GM21423 (cell line): Measurements from ENCODE around the gene METTL15.
A peak's percentile ranks its signal among the peaks of the same experiment; 100 is the strongest.
"Not testable (repeated sequence)": the region's sequence is repeated elsewhere in the genome, so short reads cannot be mapped to it uniquely, and the experiment has no call there.

Source experiments
- ATAC-seq: cut with Tn5 transposase; IDR thresholded peaks from one replicate; pipeline ENCODE4 v1.9.1; 2021; ENCODE audit warnings: mild to moderate bottlenecking, moderate library complexity; ENCODE audit not compliant: unreplicated experiment

The METTL15 gene

DNA sequence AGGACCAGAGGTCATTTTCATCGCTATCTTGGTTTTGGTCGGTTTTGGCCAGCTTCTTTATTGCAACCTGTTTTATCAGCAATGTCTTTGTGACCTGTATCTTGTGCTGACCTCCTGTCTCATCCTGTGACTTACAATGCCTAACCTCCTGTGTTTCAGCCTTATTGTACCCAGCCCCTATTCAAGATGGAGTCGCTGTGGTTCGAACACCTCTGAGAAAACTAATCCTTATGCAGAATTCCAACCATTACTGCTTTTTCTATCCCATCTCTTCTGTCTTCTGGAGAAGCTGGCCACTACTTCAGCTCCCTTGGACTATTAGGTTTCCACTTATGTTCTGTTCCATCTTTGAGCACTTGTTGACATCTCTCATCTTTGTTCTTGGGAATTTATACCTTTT, 62.6 kb downstream of the METTL15 start:
- ATAC-seq: no peak

DNA sequence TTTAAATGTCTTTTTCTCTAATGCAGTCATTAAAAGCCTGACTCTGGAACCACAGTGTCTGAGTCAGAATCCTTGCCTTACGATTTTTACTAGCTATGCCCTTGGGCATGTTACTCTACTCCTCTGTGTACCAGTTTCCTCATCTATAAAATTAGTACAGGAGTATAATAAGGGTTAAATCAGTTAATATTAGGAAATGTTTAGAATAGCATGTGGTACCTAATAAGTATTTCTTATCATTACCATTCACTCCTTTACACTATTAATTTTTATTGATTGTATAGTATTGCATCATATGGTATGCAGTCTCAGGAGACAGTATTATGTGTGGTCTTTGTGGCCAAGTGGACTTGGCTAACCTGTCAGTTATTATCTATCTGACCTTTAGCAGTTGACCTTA, 68.2 kb downstream of the METTL15 start:
- ATAC-seq: no peak

DNA sequence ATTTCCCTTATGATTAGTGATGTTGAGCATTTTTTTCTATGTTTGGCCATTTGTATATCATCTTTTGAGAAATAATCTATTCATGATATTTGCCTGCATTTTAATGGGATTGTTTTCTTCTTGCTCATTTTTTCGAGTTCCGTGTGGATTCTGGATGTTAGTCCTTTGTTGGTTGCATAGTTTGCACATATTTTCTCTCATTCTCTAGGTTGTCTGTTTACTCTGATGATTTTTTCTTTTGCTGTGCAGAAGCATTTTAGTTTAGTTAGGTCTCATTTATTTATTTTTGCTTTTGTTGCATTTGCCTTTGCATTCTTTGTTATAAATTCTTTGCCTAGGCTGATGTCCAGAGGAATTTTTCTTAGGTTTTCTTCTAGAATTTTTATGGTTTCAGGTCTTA, 87.3 kb downstream of the METTL15 start:
- ATAC-seq: no peak

DNA sequence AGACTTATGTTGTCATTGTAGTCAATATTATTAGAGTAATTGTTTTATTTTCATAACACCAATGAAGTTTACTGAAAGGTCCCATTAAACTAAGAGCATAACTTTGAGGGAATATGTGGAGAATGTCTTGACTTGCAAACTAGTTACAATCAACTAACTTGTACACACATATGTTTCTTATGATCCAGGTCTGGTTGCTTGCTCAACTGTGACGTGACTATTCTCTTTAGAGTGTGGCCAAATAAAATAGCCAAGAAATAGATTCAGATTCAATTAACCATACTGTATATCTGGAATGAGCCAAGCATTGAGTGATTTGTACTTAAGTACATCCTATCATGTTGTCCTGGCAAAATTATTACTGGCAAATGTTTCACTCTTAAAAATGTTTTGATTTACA, 101.7 kb downstream of the METTL15 start:
- ATAC-seq: no peak

DNA sequence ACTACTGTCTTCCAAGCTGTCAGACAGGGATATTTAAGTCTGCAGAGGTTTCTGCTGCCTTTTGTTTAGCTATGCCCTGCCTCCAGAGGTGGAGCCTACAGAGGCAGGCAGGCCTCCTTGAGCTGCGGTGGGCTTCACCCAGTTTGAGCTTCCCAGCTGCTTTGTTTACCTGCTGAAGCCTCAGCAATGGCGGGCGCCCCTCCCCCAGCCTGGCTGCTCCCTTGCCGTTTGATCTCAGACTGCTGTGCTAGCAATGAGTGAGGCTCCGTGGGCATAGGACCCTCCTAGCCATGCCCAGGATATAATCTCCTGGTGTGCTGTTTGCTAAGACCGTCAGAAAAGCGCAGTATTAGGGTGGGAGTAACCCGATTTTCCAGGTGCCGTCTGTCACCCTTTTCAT, 113.9 kb downstream of the METTL15 start:
- not testable (repeated sequence) for ATAC-seq

DNA sequence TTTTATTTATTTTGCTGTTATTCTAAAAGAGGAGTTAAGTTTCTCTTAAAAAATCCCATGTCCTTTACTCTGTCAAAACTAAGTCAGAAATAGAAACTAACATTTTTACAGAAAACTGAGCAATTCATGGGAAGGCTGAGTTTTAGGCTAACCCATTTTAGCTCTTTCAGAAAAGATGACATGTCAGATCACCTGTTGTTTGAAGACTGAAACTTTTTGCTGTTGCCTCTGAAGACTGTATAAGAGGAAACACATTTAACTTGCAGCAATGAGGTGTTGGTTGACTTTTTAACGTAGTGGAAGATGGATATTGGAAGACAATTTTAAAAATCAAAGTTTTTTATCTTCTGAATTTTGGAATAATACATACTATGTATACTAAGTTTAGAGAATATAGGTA, 115.4 kb downstream of the METTL15 start:
- ATAC-seq: peak; percentile 74

DNA sequence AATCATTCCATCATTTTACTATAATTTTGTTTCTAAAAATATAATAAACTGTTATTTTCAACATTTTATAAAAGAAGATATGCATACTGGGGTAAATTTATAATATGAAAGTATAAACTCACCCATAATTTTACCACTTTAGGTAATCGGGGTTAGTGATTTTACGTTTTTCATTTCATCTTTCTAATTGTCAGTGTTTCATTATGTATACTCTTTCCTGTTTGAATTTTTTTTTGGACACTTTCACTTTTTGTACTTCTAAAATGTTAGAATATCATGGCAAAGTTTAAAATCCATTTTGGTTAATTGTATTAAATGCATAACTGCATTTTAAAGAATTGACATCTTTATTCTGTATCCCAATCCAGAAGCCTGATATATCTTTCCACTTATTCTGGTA, 115.8 kb downstream of the METTL15 start:
- no peak for ATAC-seq

DNA sequence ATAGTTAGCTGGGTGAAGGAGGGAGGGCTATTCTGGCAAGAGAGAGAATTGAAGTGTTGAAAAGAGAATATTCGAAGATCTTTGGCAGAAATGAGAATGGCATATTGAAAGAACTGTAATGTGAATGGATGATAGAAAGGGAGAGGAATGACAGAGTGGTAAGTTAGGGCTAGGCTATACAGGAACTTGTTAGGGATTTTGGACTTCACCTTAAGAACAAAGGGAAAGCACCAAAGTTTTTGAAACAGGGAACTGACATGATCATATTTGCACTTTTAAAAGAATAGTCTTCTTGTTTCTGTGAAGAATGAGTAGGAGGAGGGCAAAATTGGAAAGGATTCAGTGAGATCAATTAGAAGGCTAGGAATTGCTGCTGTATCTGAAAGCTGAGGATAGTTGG, 119.3 kb downstream of the METTL15 start:
- no peak for ATAC-seq

DNA sequence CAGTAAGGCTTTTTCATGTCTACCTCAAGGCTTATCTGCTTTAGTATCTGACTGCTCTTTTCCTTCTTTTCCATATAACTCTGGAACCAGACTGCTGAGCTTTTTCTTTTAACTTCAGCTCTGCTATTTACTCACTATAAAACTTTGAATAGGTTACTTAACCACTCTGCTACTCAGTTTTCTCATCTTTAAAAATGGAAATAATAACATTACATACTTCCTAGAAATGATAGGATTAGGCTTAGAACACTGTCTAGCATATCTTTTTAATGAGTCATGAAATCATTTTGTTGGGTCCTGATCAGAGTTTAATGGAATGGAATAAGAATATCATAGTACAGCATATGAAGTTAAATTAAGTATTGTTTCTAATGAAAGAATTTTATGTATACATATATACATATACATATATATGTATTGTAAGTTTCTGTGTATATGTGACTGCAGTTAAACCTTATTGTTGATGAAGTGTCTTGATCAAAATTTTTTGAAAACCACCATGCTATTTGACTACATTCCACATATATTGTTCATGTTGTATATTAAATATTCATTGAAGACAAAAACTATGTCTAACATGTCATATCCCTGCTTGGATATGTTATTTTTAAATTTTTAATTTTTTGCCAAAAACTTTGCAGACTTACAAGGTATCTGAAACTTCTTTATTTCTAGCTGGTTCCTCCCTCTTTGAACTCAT, 120.2 kb downstream of the METTL15 start:
- no peak for ATAC-seq

DNA sequence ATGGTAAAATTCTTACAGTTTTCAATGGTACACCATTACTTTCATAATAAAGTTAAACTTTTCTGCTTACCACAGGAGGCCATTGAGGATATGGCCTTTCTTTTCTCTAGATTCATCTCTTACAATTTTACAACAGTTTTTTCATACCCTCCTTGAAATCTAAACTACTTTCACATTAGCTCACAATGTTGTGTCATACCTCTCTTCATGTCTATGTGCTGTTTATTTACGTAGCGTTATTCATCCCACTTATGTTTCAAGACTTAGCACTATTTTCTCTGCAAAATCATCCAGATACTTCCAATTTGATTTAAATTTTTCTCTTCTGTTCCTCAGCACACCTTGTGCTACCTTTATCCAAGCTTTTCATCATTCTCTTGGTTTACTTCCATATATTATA, 123.3 kb downstream of the METTL15 start:
- no peak for ATAC-seq

DNA sequence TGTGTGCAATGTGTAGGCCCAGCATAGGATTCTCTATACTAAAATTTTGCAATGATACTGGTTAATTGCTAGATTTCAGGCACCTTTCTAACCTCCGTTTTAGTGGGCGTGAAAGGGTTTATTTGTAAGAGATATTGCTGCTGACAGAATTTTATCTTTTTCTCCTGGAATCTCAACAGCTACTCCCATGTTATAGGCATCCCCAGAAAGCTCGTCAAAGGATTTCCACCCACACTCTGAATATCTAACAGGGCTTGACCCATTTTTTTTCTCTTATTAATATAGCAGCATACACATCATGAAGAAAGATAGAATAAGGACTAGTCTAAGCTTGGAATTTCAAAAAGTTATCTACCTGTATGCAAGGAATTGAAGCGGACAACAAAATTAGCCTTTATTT, 124.5 kb downstream of the METTL15 start:
- no peak for ATAC-seq

DNA sequence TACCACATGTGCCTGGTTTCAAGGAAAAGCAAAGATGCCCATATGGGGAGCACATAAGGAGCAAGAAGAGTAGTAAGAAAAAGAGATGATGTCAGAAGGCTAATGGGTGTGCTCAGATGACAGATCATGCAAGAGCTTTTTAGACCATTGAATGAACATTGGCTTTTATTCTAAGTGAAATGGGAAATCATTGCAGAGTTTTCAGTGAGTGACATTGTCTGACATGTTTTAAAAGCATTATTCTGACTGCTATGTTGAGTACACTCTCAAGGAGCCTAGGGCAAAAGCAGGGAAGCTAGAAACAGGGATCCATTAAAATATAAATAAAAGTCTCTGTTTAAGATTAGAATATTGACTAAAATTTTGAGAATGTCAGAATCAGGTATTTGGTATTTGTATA, 133.6 kb downstream of the METTL15 start:
- ATAC-seq: no peak

DNA sequence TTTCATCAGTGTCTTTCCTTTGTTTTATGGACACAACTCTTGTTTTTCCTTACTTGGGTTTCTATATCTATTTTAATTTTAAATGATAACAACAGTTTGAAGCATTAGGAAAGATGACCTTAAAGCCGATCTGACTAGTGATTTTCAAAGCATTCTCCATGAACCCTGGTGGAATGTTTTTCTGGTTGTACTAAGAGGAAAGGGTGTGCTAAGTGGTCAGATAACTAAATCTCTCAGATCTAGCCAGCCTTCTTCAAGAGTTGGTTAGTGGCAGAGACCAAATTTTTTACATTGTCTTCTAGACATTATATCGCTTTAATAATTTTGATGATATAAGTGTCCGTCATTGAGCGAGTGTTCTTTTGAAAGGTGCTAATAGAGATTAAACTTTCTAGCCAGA, 134.4 kb downstream of the METTL15 start:
- ATAC-seq: no peak

DNA sequence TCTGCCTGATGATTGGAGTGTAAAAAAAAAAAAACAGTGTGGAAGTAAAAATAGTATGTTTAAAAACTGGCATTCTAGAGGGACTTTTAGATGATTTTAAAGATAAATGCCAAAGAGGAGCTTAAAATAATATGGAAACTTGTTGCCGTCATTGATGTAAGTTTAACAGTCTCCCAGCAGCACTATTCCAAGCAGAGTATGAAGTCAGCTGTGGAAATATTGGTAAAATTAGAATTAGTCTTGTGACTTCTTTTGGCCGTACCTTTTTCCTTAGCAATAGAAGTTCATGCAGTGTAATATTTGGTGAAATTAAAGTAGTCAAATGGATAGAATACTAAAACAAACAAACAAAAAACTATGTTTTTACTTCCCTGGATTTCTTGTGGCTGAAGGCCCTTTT, 134.9 kb downstream of the METTL15 start:
- ATAC-seq: no peak

DNA sequence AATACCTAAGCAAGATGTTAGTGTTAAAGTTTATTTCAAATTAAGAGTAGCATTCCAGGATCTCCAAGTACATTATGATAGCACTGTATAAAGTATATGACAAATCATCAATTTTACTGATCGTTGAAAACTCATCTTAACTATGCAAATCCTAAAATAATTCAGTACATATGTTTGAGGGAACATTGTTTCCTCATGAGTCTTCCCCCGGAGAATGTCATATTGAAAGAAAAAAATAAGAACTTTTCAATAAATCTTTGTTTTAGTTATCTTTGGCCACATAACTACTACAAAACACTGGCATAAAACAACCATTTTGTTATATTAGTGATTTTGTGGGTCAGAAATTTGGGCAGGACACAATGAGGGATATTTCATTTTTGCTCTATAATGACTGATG, 135.4 kb downstream of the METTL15 start:
- no peak for ATAC-seq

DNA sequence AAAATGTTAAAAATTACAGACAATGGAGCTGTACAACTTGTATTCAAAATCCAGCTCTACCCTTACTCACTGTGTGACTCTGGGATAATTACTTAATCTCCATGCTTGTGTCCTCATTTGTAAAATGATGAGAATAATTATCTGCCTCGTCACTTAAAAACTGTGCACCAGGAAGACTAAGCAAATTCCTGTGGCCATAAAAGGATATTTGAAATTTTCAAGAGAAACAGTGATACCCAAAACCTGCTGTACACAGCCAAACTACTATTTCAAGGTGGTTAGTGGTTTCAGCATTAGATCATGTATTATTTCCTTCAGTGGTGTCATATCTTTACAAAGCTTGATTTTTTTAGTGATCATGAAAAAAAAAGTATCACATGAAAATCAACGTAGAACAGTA, 136.9 kb downstream of the METTL15 start:
- no peak for ATAC-seq

DNA sequence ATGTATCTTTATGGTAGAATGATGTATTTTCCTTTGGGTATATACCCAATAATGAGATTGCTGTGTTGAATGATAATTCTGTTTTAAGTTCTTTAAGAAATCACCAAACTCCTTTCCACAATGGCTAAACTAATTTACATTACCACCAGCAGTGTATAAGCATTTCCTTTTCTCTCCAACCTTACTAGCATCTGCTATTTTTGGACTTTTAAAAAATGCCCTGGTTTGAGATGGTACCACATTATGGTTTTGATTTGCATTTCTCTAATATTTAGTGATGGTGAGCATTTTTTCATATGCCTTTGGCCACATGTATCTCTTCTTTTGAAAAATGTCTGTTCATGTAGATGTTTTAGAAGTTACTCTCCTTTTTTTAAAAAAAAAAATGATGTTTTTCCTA, 142.0 kb downstream of the METTL15 start:
- ATAC-seq: no peak

DNA sequence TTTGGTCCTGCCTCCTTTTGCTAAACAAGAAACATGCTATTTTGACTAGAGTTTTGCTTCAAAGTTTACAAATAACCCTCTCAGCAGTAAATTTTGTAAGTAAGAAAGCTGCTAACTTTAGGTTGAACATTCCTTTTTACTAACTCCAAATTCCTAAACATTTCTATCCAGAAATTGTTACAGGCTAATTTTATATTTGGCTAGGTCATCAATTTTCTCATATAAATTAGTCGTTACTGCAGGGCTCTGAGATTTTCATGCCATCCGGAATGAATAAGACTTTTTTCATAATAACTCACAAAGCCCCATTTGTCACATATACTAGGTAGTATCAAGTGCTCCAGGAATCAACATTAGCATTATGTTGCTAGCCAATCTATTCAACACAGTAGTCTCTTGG, 143.1 kb downstream of the METTL15 start:
- no peak for ATAC-seq

DNA sequence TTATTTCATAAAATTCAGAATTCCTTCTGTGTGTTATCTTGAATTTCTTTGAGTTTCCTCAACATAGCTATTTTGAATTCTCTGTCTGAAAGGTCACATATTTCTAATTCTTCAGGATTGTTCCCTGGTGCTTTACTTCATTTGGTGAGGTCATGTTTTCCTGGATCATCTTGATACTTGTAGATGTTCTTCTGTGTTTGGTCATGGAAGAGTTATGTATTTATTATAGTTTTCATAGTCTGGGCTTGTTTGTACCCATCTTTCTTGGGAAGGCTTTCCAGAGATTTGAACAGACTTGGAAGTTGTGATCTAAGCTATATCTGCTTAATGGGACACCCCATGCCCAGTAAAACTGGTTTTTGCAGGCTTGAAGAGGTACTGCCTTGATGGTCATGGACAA, 149.6 kb downstream of the METTL15 start:
- no peak for ATAC-seq

DNA sequence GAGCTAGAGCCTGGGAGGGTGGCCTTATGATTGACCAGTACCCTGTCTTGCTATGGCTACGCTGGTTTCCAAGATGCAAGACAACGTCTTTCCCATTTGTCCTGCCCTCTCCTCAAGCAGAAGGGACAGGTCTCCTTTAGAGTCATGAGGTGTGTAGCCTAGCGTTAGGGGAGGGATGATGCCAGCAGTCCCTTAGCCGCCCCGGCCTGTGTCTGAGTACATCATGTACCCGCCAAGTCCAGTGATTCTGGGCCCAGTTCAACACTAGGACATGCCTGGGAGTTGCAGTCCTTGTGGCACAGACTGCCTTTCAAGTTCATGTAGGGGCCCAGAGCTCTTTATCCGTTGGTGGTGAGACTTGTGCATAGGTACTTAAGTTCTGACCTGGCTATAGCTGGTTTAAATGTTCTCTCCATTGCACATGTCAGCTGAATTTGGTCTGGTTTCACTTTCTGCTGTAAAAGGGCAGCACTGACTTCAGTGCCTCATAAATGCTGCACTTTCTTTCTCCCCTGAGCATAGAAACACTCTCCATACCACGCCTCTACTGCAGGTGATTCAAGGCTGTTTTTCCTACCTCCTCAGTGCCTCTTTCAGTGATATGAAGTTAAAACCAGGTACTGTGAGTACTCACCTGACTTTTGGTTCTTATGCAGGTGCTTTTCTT, 151.1 kb downstream of the METTL15 start:
- no peak for ATAC-seq

DNA sequence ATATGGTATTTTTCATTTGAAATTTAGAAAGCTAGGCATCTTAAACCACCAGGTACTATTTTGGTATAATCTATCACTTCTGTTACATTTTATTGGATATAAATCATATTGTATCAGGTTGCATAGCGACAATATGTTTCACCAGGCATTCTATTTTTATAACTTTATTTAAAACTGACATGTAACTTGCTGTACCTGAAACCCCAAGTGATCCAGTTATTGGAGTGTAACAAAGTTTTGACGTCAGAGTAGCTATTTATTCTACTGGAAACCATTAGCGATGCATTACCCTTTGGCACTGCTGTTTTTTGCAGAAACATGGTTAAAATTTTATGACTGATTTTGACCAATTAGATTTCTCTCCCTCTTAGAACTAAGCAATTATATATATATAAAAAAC, 160.7 kb downstream of the METTL15 start:
- ATAC-seq: no peak

DNA sequence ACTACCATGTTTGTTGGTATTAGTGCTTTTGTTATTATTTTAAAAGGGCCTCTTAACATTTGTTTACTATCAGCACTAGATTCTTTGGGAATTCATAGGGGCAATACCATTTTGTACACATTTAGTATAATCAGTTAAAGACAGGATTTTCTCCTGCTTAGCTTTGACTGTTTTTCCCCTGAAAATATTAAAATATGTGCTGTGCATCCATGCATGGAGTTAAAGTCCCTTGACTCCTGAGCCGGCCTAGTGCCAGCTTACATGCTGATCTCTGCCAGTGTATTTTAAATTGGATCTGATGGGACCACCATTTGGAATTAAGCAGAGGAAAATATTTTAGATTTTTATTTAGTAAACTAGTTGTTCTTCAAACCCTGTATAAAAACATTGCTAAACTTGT, 161.4 kb downstream of the METTL15 start:
- ATAC-seq: no peak

DNA sequence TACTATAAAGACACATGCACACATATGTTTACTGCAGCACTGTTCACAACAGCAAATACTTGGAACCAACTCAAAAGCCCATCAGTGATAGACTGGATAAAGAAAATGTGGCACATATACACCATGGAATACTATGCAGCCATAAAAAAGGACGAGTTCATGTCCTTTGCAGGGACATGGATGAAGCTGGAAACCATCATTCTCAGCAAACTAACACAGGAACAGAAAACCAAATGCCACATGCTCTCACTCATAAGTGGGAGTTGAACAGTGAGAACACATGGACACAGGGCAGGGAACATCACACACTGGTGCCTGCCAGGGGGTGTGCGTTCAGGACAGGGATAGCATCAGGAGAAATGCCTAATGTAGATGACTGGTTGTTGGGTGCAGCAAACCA, 164.1 kb downstream of the METTL15 start:
- not testable (repeated sequence) for ATAC-seq
